Sigmoid colon (tissue), 7 donors: ENCODE results near the gene USP15. TPM values are rescaled to one million over a fixed set of nuclear protein-coding genes. Genes with fewer than 3 reads are reported as not detected.
"Not testable (repeated sequence)": the region's sequence is repeated elsewhere in the genome, so short reads cannot be mapped to it uniquely, and the experiment has no call there.

ENCODE experiments used
- DNase-seq: peaks from one replicate; pipeline ENCODE4 v3.0.0-alpha.2; 2019
- H3K27ac ChIP-seq, 4 donors: fragments of 200-600 bp; sonication (generic); one replicate each; pipeline ENCODE4 v1.5.1; 2016 to 2019; ENCODE audit warnings: mild to moderate bottlenecking in 1 of 4
- H3K27me3 ChIP-seq, 3 donors: fragments of 200-600 bp; sonication (generic); one replicate each; pipeline ENCODE4 v1.5.1; 2019; ENCODE audit warnings: mild to moderate bottlenecking in 1 of 3
- H3K36me3 ChIP-seq, 4 donors: fragments of 200-600 bp; sonication (generic); one replicate each; pipeline ENCODE4 v1.5.1; 2016 to 2019
- H3K4me1 ChIP-seq, 4 donors: fragments of 200-600 bp; sonication (generic); one replicate each; pipeline ENCODE4 v1.5.1; 2017 to 2019
- H3K4me3 ChIP-seq, 4 donors: fragments of 200-600 bp; sonication (generic); one replicate each; pipeline ENCODE4 v1.5.1; 2017 to 2019; ENCODE audit warnings: mild to moderate bottlenecking in 2 of 4, moderate library complexity in 1 of 4
- H3K9me3 ChIP-seq, 4 donors: fragments of 200-600 bp in 3 of 4; sonication (generic) in 3 of 4; one replicate each; pipeline versions ENCODE4 v1.5.1 to v1.6.1; 2013 to 2019
- EP300 ChIP-seq, 4 donors: sonication (generic); formaldehyde crosslinking; IDR thresholded peaks; one replicate each; pipeline ENCODE4 v1.6.1; 2017; ENCODE audit warnings: antibody characterized with exemption in 4 of 4
- POLR2A ChIP-seq, 2 donors: fragments of 450-650 bp; IDR thresholded peaks; one replicate each; pipeline ENCODE4 v1.6.1; 2016; ENCODE audit warnings: antibody characterized with exemption in 2 of 2, mild to moderate bottlenecking in 2 of 2, moderate library complexity in 2 of 2
- POLR2AphosphoS5 ChIP-seq, 4 donors: sonication (generic); formaldehyde crosslinking; IDR thresholded peaks; one replicate each; pipeline ENCODE4 v1.6.1; 2017; ENCODE audit warnings: antibody characterized with exemption in 4 of 4
- WGBS, 2 donors: extraction: QIAGEN DNeasy Blood & Tissue Kit; methylation state at CpG; one replicate each; pipeline ENCODE4 v1.1.7; 2013; 5-methylcytosine and 5-hydroxymethylcytosine counted together
- intact Hi-C: fragments of 100-400 bp; cut with DNase I; formaldehyde crosslinking; loops from one replicate; pipeline ENCODE4 v1.15.1; 2023
- polyA plus RNA-seq, 3 donors: library from polyadenylated mRNA; stranded (reverse); fragments of 200-250 nt; gene quantifications; one replicate each; pipeline ENCODE4 v1.2.3, GENCODE V29; 2013
- total RNA-seq, 4 donors: library from RNA; depleted of rRNA; stranded (reverse); fragments of >200 nt; gene quantifications; one replicate each; pipeline ENCODE4 v1.1.0, GENCODE V29; 2016
- TF ChIP-seq, protein P1 (sequence below), 4 experiments: fragments of 450-650 bp in 3 of 4; fragments of 200-600 bp in 1 of 4; IDR thresholded peaks; one replicate each; pipeline ENCODE4 v1.5.1; 2016 to 2019; ENCODE audit warnings: antibody characterized with exemption in 4 of 4, mild to moderate bottlenecking in 3 of 4, moderate library complexity in 2 of 4
- donor health status: healthy with polysubstance abuse.
- donor health status: Bipolar disorder and iron deficiency.
- donor health status: healthy.

Gene USP15
- total and polyA plus RNA-seq, 7 donors = 22.2 to 78.4 (median 63.7) TPM

DNA sequence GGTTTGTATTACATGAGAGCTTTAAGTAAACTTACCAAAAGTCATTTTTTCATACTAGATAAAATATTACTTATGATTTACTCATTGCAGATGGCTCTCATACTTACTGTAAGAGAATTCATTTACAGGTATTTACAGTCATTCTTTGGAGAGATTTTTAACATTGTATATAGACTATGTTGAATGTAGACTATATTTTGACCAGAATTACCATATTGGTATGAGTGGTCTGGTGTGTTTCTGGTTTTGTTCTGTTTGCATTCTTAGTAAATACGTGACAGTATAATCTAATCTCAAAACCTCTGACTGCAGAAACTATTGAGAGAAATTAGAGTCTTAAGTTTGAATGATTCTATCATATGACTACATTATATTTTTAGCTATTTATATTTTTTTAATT, 91.1 kb downstream of the USP15 start:
- Histone ChIP-seq H3K27ac (no peak overlapping the region), H3K36me3 (peaks cover 0 to 25% (median 0%) of the 10 kb centered on the region in 4 donors), H3K4me3 (no peak overlapping the region), H3K4me1 (peaks cover 0 to 3% (median 0%) of the 10 kb centered on the region in 4 donors), H3K9me3 (no peaks in the 10 kb centered on the region), H3K27me3 (no peaks in the 10 kb centered on the region)
- WGBS, 2 donors = 95 to 98% methylated on average over 1 of the region's 1 CpG
- DNase-seq = no peak
- no peak for TF ChIP-seq POLR2AphosphoS5 (IDR thresholded peaks at IDR 0.05)
- TF ChIP-seq POLR2A (IDR thresholded peaks at IDR 0.05) = no peak
- TF ChIP-seq EP300 (IDR thresholded peaks at IDR 0.05) = no peak
- TF ChIP-seq, protein P1, sequence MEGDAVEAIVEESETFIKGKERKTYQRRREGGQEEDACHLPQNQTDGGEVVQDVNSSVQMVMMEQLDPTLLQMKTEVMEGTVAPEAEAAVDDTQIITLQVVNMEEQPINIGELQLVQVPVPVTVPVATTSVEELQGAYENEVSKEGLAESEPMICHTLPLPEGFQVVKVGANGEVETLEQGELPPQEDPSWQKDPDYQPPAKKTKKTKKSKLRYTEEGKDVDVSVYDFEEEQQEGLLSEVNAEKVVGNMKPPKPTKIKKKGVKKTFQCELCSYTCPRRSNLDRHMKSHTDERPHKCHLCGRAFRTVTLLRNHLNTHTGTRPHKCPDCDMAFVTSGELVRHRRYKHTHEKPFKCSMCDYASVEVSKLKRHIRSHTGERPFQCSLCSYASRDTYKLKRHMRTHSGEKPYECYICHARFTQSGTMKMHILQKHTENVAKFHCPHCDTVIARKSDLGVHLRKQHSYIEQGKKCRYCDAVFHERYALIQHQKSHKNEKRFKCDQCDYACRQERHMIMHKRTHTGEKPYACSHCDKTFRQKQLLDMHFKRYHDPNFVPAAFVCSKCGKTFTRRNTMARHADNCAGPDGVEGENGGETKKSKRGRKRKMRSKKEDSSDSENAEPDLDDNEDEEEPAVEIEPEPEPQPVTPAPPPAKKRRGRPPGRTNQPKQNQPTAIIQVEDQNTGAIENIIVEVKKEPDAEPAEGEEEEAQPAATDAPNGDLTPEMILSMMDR (IDR thresholded peaks at IDR 0.05) = no peak
- intact Hi-C loops = no loop called here

DNA sequence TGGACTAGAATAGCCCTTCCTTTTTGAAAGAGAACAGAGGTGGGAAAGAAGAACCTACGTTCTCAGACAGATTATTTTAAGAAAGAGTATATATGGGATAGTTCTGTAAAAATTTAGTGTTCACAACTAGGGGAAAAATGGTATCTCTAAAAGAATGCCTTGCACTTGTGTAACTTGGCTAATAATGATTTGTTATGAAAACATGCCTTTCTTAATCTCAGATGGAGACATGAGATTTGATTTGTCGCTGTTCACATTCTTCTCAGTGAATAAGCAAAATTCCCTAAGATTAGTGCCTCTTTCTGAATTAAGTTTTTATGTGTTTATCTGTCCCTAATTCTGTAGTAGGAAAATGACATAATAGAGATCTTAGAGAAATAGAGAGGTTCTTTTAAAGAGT, 100.8 kb downstream of the USP15 start:
- no peak overlapping the region for H3K27ac ChIP-seq
- intact Hi-C loops = loop anchor here (10.0 kb wide), 1 partner anchor 106 kb away; no protein-coding TSS in a partner anchor
- peaks cover 0 to 19% (median 0%) of the 10 kb centered on the region in 4 donors for H3K36me3 ChIP-seq
- no peaks in the 10 kb centered on the region for H3K27me3 ChIP-seq
- H3K4me1 ChIP-seq = no peaks in the 10 kb centered on the region
- TF ChIP-seq EP300 (IDR thresholded peaks at IDR 0.05) = no peak
- TF ChIP-seq, protein P1 (IDR thresholded peaks at IDR 0.05) = no peak
- no peak for TF ChIP-seq POLR2A (IDR thresholded peaks at IDR 0.05)
- no peak for TF ChIP-seq POLR2AphosphoS5 (IDR thresholded peaks at IDR 0.05)
- no peak overlapping the region for H3K4me3 ChIP-seq
- 85 to 95% methylated on average over 2 of the region's 2 CpGs for WGBS, 2 donors
- DNase-seq = no peak
- H3K9me3 ChIP-seq = no peaks in the 10 kb centered on the region

DNA sequence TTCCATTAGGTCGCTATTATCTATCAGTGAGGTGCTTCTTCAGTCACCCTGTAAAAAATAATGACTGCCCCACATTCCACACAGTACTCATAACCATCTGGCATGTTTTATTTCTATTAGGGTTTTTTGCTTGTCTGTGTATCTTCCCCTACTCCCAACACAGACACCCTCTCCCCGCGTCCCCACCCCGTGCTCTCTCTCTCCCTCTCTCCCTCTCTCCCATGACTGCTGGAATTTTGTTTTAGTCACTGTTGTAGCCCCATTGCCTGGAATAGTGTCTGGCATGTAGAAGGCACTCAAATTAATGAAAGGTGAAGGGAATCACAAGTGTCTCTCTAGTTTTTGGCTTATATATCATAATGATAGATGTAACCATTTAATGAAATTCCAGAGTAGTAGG, 103.3 kb downstream of the USP15 start:
- Histone ChIP-seq H3K4me1 (no peaks in the 10 kb centered on the region), H3K27me3 (no peaks in the 10 kb centered on the region), H3K4me3 (no peak overlapping the region), H3K27ac (no peak overlapping the region), H3K9me3 (no peaks in the 10 kb centered on the region), H3K36me3 (peaks cover 0 to 5% (median 0%) of the 10 kb centered on the region in 4 donors)
- TF ChIP-seq POLR2AphosphoS5 (IDR thresholded peaks at IDR 0.05) (no peak), POLR2A (IDR thresholded peaks at IDR 0.05) (no peak), EP300 (IDR thresholded peaks at IDR 0.05) (no peak)
- TF ChIP-seq, protein P1 (IDR thresholded peaks at IDR 0.05) = no peak
- WGBS, 2 donors = 96 to 98% methylated on average over 4 of the region's 4 CpGs
- intact Hi-C loops = loop anchor here (10.0 kb wide), 1 partner anchor 109 kb away; no protein-coding TSS in a partner anchor
- DNase-seq = no peak

DNA sequence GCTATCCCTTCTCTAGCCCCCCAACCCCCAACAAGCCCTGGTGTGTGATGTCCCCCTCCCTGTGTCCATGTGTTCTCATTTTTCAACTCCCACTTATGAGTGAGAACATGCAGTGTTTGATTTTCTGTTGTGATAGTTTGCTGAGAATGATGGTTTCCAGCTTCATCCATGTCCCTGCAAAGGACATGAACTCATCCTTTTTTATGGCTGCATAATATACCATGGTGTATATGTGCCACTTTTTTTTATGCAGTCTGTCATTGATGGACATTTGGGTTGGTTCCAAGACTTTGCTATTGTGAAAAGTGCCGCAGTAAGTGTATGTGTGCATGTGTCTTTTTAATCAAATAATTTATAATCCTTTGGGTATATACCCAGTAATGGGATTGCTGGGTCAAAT, 104.5 kb downstream of the USP15 start:
- H3K36me3 ChIP-seq, H3K4me1 ChIP-seq, H3K27me3 ChIP-seq, DNase-seq, H3K9me3 ChIP-seq, H3K27ac ChIP-seq, H3K4me3 ChIP-seq: not testable (repeated sequence)
- intact Hi-C loops = loop anchor here (10.0 kb wide), 1 partner anchor 110 kb away; no protein-coding TSS in a partner anchor
- 98 to 100% methylated on average over 1 of the region's 1 CpG for WGBS, 2 donors

DNA sequence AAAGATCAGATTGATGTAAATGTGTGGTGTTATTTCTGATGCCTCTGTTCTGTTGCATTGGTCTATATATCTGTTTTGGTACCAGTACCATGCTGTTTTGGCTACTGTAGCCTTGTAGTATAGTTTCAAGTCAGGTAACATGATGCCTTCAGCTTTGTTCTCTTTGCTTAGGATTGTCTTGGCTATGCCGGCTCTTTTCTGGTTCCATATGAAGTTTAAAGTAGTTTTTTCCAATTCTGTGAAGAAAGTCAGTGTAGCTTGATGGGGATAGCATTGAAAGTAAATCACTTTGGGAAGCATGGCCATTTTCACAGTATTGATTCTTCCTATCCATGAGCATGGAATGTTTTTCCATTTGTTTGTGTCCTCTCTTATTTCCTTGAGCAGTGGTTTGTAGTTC, 105.6 kb downstream of the USP15 start:
- H3K9me3 ChIP-seq, DNase-seq, H3K4me3 ChIP-seq, H3K27ac ChIP-seq, H3K27me3 ChIP-seq, H3K36me3 ChIP-seq, H3K4me1 ChIP-seq: not testable (repeated sequence)
- intact Hi-C loops = loop anchor here (10.0 kb wide), 1 partner anchor 111 kb away; no protein-coding TSS in a partner anchor
- 98 to 100% methylated on average over 1 of the region's 1 CpG for WGBS, 2 donors

DNA sequence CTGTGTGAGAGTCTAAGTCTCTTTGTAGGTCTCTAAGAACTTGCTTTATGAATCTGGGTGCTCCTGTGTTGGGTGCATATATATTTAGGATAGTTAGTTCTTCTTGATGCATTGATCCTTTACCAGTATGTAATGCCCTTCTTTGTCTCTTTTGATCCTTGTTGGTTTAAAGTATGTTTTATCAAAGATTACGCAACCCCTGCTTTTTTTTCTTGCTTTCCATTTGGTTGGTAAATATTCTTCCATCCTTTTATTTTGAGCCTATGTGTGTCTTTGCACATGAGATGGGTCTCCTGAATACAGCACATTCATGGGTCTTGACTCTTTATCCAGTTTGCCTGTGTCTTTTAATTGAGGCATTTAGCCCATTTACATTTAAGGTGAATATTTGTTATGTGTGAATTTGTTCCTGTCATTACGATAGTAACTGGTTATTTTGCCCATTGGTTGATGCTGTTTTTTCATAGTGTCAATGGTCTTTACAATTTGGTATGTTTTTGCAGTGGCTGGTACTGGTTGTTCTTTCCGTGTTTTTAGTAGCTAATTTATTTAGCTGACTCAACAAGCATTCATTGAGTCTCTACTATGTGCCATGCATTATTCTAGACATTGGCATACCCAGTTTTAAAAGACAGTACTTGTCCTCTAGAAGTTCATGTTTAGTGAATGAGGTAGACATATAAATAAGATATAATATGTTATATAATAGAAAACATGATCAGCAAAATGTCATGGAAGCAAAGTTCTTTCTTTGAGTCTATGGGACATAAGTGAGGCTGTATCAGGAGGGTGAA, 108.4 kb downstream of the USP15 start:
- not testable (repeated sequence) for H3K9me3 ChIP-seq, H3K27me3 ChIP-seq, H3K27ac ChIP-seq, H3K4me3 ChIP-seq, DNase-seq, H3K36me3 ChIP-seq
- H3K4me1 ChIP-seq = peaks cover 0 to 15% (median 5%) of the 10 kb centered on the region in 4 donors
- intact Hi-C loops = loop anchor here (10.0 kb wide), 1 partner anchor 114 kb away; no protein-coding TSS in a partner anchor
- 98 to 99% methylated on average over 3 of the region's 3 CpGs for WGBS, 2 donors
